Fibroblast of mammary gland (primary cell): ENCODE results near the gene PREP.

Source experiments
- DNase-seq: peaks from one replicate; pipeline ENCODE4 v3.0.0-alpha.2; 2010; ENCODE audit warnings: low read depth
- H3K4me3 ChIP-seq: 2 replicates; pipeline ENCODE4 v1.5.1; 2011; ENCODE audit warnings: low read depth, mild to moderate bottlenecking, low read length, moderate library complexity; ENCODE audit not compliant: control insufficient read depth
- TF ChIP-seq, protein P1 (sequence below): conservative IDR thresholded peaks from 2 replicates; pipeline ENCODE4 v1.5.1; 2011; ENCODE audit warnings: low read depth, low read length, inconsistent platforms; ENCODE audit not compliant: control insufficient read depth, insufficient read depth

The PREP gene

GRCh38 chr6:105370351-105370750 is 32.5 kb downstream of the PREP start:
- H3K4me3 ChIP-seq = no peak overlapping the region
- TF ChIP-seq, protein P1, sequence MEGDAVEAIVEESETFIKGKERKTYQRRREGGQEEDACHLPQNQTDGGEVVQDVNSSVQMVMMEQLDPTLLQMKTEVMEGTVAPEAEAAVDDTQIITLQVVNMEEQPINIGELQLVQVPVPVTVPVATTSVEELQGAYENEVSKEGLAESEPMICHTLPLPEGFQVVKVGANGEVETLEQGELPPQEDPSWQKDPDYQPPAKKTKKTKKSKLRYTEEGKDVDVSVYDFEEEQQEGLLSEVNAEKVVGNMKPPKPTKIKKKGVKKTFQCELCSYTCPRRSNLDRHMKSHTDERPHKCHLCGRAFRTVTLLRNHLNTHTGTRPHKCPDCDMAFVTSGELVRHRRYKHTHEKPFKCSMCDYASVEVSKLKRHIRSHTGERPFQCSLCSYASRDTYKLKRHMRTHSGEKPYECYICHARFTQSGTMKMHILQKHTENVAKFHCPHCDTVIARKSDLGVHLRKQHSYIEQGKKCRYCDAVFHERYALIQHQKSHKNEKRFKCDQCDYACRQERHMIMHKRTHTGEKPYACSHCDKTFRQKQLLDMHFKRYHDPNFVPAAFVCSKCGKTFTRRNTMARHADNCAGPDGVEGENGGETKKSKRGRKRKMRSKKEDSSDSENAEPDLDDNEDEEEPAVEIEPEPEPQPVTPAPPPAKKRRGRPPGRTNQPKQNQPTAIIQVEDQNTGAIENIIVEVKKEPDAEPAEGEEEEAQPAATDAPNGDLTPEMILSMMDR = no peak
- DNase-seq = no peak

GRCh38 chr6:105369145-105369544 is 33.7 kb downstream of the PREP start:
- no peak for DNase-seq
- TF ChIP-seq, protein P1 = no peak
- no peak overlapping the region for H3K4me3 ChIP-seq

- TF ChIP-seq, protein P1 = no peak
- DNase-seq = peak; percentile 73
- H3K4me3 ChIP-seq = no peak overlapping the region
Observed at GRCh38 chr6:105364243-105364642, 38.6 kb downstream of the PREP start.

DNA sequence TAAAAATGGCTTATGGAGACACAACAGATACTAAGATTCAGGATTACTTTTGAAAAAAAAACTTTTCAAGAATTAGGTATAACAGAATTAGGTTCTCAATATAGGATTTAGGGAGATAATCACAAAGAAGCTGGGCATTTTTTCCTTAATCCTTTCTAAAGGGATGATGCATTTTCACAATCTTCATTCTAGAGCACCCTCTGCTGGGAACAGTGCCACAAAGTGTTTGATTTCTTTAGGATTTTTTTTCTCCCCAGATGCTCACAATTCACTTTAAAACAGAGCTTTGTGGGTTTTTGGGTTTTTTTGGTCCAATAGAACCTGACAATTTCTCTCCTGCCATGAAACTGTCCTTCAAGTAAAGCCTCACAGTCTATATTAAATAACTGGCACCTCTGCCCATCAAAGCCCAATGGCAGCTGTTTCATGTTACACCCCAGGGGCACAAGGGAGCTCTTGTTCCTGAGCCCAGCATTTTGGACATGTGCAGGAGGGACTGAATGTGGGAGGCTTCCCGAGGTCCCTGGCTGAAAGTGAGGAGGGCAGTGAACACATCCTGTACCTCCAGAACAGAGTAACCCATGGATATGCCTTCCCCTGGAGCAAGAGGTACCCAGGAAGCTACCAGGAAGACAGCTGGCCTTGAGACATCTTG is 39.7 kb downstream of the PREP start:
- TF ChIP-seq, protein P1 = peak; percentile 55
- no peak overlapping the region for H3K4me3 ChIP-seq
- DNase-seq = peak; percentile 59

- DNase-seq = peak; percentile 95
- H3K4me3 ChIP-seq = no peak overlapping the region
- TF ChIP-seq, protein P1 = no peak
Observed at GRCh38 chr6:105359419-105360370, 43.2 kb downstream of the PREP start.

GRCh38 chr6:105357165-105357564 is 45.7 kb downstream of the PREP start:
- no peak for DNase-seq
- H3K4me3 ChIP-seq = no peak overlapping the region
- TF ChIP-seq, protein P1 = no peak
